Epidermal melanocyte (primary cell): ENCODE results near the gene RAB40B.

Experiments
- DNase-seq: peaks from one replicate; pipeline ENCODE4 v3.0.0; 2011; ENCODE audit warnings: low spot score; ENCODE audit not compliant: insufficient read length

Gene RAB40B

GRCh38 chr17:82649501-82650261 lies 48.8 kb downstream of the RAB40B start:
- no peak for DNase-seq

- DNase-seq: no peak
Observed at GRCh38 chr17:82648742-82649331, 49.7 kb downstream of the RAB40B start.

- DNase-seq: peak; percentile 98
Observed at GRCh38 chr17:82648165-82648668, 50.3 kb downstream of the RAB40B start, which contains the start of gene WDR45B. Gene WDR45B (minus strand): TSS chr17:82648444. CDS start chr17:82648340, 104 bp downstream.

- DNase-seq: peak; percentile 57
Observed at GRCh38 chr17:82647593-82648164, 50.8 kb downstream of the RAB40B start.

GRCh38 chr17:82645516-82645915 lies 53.0 kb downstream of the RAB40B start:
- DNase-seq: no peak

- no peak for DNase-seq
Observed at GRCh38 chr17:82644148-82644547, 54.4 kb downstream of the RAB40B start.

- no peak for DNase-seq
Observed at GRCh38 chr17:82642022-82642421, 56.5 kb downstream of the RAB40B start.

- no peak for DNase-seq
Observed at GRCh38 chr17:82640036-82640435, 58.5 kb downstream of the RAB40B start.

- no peak for DNase-seq
Observed at GRCh38 chr17:82639628-82640027, 58.9 kb downstream of the RAB40B start.

- no peak for DNase-seq
Observed at GRCh38 chr17:82638183-82638773, 60.2 kb downstream of the RAB40B start.

GRCh38 chr17:82636626-82637598 lies 61.6 kb downstream of the RAB40B start:
- no peak for DNase-seq

- DNase-seq: no peak
Observed at GRCh38 chr17:82633343-82633742, 65.2 kb downstream of the RAB40B start.

GRCh38 chr17:82632451-82632850 lies 66.0 kb downstream of the RAB40B start:
- DNase-seq: no peak

- DNase-seq: no peak
Observed at GRCh38 chr17:82631544-82631943, 67.0 kb downstream of the RAB40B start.

GRCh38 chr17:82630212-82630611 lies 68.3 kb downstream of the RAB40B start:
- no peak for DNase-seq

- DNase-seq: no peak
Observed at GRCh38 chr17:82629748-82630147, 68.8 kb downstream of the RAB40B start.

- DNase-seq: no peak
Observed at GRCh38 chr17:82627405-82627804, 71.1 kb downstream of the RAB40B start.

- no peak for DNase-seq
Observed at GRCh38 chr17:82623707-82624106, 74.8 kb downstream of the RAB40B start.

GRCh38 chr17:82619641-82620040 lies 78.9 kb downstream of the RAB40B start:
- no peak for DNase-seq

GRCh38 chr17:82619211-82619610 lies 79.3 kb downstream of the RAB40B start:
- no peak for DNase-seq
